Glutamatergic neuron (in vitro differentiated cells): ENCODE results near the gene MAGEA11. TPM values are rescaled to one million over a fixed set of nuclear protein-coding genes. Genes with fewer than 3 reads are reported as not detected.

Source experiments
- DNase-seq: peaks from one replicate; pipeline ENCODE4 v3.0.0; 2022
- H3K27ac Mint-ChIP-seq: one replicate; pipeline ENCODE4 v1.8.0; 2020; ENCODE audit warnings: mild to moderate bottlenecking, mixed read lengths, inconsistent platforms; ENCODE audit not compliant: unreplicated experiment
- H3K27me3 Mint-ChIP-seq: one replicate; pipeline ENCODE4 v1.8.0; 2020; ENCODE audit warnings: mild to moderate bottlenecking, moderate library complexity, mixed read lengths, inconsistent platforms; ENCODE audit not compliant: unreplicated experiment
- H3K36me3 Mint-ChIP-seq: one replicate; pipeline ENCODE4 v1.8.0; 2020; ENCODE audit warnings: mild to moderate bottlenecking, mixed read lengths, inconsistent platforms; ENCODE audit not compliant: unreplicated experiment
- H3K4me1 Mint-ChIP-seq: one replicate; pipeline ENCODE4 v1.8.0; 2020; ENCODE audit warnings: mild to moderate bottlenecking, low read depth, mixed read lengths, inconsistent platforms; ENCODE audit not compliant: unreplicated experiment
- H3K4me3 Mint-ChIP-seq: one replicate; pipeline ENCODE4 v1.8.0; 2020; ENCODE audit warnings: mild to moderate bottlenecking, mixed read lengths, inconsistent platforms; ENCODE audit not compliant: unreplicated experiment
- H3K9me3 Mint-ChIP-seq: one replicate; pipeline ENCODE4 v1.8.0; 2020; ENCODE audit warnings: mild to moderate bottlenecking, moderate library complexity, mixed read lengths, inconsistent platforms; ENCODE audit not compliant: unreplicated experiment
- total RNA-seq: library from RNA; stranded (reverse); fragmentation: NEBNext Ultra II Directional; extraction: Animal tissue kit (Norgen Biotek cat#: 25700); gene quantifications from one replicate; pipeline ENCODE4 v1.2.1, GENCODE V29; 2021; ENCODE audit not compliant: unreplicated experiment
- TF ChIP-seq, protein P1 (sequence below): fragments of 200-600 bp; sonication (generic); IDR thresholded peaks from one replicate; pipeline ENCODE4 v1.5.0; 2021; ENCODE audit not compliant: partially characterized antibody, unreplicated experiment

Gene MAGEA11
- total RNA-seq, 1 donor from 2014 or later = not detected

DNA sequence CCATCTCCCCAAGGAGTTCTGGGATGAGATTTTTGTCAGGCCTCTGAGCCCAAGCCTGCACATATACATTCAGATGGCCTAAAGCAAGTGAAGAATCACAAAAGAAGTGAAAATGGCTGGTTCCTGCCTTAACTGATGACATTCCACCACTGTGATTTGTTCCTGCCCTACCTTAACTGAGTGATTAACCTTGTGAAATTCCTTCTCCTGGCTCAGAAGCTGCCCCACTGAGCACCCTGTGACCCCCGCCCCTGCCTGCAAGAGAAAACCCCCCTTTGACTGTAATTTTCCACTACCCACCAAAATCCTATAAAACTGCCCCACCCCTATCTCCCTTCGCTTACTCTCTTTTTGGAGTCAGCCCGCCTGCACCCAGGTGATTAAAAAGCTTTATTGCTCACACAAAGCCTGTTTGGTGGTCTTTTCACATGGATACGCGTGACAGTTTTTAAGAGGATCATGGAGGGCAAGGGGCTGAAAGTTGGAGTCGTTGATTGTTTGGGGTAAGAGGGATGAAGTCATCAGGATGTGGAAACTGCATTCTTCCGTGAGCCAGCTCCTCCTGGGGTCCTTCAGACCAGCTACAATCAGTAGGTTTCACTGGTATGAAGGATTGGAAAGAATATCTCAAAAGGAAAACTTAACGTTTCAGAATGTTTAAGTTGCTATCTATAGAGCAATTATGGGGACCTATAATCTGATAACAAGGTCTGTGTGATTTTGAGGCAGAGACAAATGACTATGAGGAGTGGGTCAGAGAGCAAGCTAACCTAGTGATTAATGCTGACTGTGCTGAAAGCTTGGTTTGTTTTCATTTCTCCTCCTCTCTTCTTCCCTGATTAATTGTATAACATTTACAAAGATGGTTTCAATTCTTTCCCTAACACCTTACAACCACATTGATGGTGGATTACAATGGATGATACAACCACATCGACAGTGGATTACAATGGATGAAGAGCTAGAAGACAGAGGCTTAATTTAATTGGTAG, 28.6 kb upstream of the MAGEA11 start:
- Mint-ChIP-seq H3K27ac (no peak overlapping the region), H3K27me3 (no peaks in the 10 kb centered on the region), H3K4me3 (no peak overlapping the region), H3K9me3 (peaks cover 3% of the 10 kb centered on the region), H3K36me3 (no peaks in the 10 kb centered on the region), H3K4me1 (no peaks in the 10 kb centered on the region)
- TF ChIP-seq, protein P1, sequence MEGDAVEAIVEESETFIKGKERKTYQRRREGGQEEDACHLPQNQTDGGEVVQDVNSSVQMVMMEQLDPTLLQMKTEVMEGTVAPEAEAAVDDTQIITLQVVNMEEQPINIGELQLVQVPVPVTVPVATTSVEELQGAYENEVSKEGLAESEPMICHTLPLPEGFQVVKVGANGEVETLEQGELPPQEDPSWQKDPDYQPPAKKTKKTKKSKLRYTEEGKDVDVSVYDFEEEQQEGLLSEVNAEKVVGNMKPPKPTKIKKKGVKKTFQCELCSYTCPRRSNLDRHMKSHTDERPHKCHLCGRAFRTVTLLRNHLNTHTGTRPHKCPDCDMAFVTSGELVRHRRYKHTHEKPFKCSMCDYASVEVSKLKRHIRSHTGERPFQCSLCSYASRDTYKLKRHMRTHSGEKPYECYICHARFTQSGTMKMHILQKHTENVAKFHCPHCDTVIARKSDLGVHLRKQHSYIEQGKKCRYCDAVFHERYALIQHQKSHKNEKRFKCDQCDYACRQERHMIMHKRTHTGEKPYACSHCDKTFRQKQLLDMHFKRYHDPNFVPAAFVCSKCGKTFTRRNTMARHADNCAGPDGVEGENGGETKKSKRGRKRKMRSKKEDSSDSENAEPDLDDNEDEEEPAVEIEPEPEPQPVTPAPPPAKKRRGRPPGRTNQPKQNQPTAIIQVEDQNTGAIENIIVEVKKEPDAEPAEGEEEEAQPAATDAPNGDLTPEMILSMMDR = no peak
- DNase-seq = no peak

DNA sequence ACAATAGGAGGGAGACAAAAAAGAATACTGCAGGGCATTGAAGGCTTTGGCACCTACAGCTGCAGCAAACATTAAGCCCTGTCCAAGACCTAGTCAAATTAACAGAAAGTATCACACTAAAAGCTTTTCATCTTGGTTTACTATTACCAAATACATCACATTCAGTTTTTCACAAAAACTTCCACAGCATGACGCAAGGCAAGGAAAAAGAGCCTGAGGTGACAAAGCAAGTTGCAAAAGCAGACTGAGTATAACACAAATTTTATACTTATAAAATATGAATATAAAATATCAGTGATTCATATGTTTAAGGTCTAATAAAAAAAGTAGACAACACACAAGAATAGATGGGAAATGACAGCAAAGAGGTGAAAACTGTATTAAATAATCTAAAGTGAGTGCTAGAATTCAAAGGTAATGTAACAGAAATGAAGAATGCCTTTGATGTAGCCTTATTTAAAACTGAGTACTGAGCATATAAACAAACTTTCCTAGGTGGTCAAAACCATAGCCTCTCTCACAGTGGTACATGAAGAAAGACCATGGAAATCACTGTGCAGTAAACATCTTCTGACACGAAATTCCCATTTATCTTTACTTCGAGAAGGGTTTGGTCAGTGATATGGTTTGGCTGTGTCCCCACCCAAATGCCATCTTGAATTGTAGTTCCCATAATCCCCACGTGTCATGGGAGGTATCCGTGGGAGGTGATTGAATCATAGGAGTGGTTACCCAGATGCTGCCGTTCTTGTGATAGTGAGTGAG, 27.7 kb upstream of the MAGEA11 start:
- Mint-ChIP-seq H3K4me1 (no peaks in the 10 kb centered on the region), H3K27me3 (no peaks in the 10 kb centered on the region), H3K27ac (no peak overlapping the region), H3K4me3 (no peak overlapping the region), H3K9me3 (peaks cover 3% of the 10 kb centered on the region), H3K36me3 (no peaks in the 10 kb centered on the region)
- TF ChIP-seq, protein P1 = no peak
- no peak for DNase-seq

DNA sequence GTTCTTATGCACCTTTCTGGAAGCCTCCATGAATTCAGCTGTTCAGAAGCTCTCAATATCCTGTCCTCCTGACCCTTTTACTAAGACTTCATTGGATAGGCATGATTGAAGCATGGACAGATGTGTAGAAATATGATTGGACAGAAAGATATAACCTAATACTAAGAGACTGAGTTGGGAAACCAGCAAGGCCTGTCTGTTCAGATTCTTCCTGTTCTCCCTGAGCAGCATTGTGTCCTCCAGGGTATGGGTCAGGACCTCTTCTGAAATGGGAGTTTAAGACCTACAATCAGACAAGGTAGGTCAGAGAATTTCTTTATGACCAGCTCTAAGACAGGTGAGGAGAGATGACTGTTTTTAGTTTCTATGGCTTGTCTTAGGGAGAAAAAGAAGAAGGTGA, 23.9 kb upstream of the MAGEA11 start:
- Mint-ChIP-seq H3K36me3 (no peaks in the 10 kb centered on the region), H3K4me3 (no peak overlapping the region), H3K27ac (no peak overlapping the region), H3K4me1 (no peaks in the 10 kb centered on the region), H3K27me3 (no peaks in the 10 kb centered on the region), H3K9me3 (peaks cover 3% of the 10 kb centered on the region)
- TF ChIP-seq, protein P1 = no peak
- DNase-seq = no peak

DNA sequence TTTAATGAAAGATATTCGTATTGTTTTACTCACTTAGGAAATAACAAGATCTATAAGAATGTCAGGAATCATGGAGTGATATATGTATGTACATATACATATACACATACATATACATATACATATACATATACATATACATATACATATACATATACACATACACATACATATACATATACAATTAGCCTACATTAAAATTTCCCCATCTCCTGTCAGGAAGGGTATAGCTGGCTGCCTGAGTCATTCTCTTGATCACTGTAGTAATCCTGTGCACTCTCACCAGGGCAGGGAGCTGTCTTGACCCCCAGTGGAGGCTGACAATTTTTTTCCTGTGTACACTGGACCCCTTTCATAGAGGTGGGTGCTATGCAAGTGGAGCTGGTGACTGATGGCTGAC, 23.3 kb upstream of the MAGEA11 start:
- Mint-ChIP-seq H3K27ac (no peak overlapping the region), H3K27me3 (no peaks in the 10 kb centered on the region)

More for the DNA sequence above, 23.3 kb upstream of the MAGEA11 start:
- H3K4me3 Mint-ChIP-seq = no peak overlapping the region
- TF ChIP-seq, protein P1 = no peak
- H3K9me3 Mint-ChIP-seq = peaks cover 3% of the 10 kb centered on the region
- H3K36me3 Mint-ChIP-seq = peaks cover 3% of the 10 kb centered on the region
- no peak for DNase-seq
- no peaks in the 10 kb centered on the region for H3K4me1 Mint-ChIP-seq
